ENCODE results near the gene SDK1. TPM values are rescaled to one million over a fixed set of nuclear protein-coding genes. Genes with fewer than 3 reads are reported as not detected.

The SDK1 gene
- total RNA-seq, 2 donors from 2014 or later = 1.3 to 2.6 TPM

GRCh38 chr7:3393862-3394261, 92.8 kb downstream of the SDK1 start:
- intact Hi-C loops (cut with DNase I) = no loop called here
- H3K27ac ChIP-seq = no peak overlapping the region
- no peaks in the 10 kb centered on the region for H3K9me3 ChIP-seq
- no peak overlapping the region for H3K9ac ChIP-seq (ENCODE audit: low read depth in 2 of 2, low read length in 2 of 2)
- TF ChIP-seq, protein P1, sequence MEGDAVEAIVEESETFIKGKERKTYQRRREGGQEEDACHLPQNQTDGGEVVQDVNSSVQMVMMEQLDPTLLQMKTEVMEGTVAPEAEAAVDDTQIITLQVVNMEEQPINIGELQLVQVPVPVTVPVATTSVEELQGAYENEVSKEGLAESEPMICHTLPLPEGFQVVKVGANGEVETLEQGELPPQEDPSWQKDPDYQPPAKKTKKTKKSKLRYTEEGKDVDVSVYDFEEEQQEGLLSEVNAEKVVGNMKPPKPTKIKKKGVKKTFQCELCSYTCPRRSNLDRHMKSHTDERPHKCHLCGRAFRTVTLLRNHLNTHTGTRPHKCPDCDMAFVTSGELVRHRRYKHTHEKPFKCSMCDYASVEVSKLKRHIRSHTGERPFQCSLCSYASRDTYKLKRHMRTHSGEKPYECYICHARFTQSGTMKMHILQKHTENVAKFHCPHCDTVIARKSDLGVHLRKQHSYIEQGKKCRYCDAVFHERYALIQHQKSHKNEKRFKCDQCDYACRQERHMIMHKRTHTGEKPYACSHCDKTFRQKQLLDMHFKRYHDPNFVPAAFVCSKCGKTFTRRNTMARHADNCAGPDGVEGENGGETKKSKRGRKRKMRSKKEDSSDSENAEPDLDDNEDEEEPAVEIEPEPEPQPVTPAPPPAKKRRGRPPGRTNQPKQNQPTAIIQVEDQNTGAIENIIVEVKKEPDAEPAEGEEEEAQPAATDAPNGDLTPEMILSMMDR (IDR thresholded peaks at IDR 0.05) = no peak
- no peak for DNase-seq
- H3K36me3 ChIP-seq = no peaks in the 10 kb centered on the region
- no peaks in the 10 kb centered on the region for H3K4me1 ChIP-seq
- no peaks in the 10 kb centered on the region for H3K27me3 ChIP-seq
- no peak overlapping the region for H3K4me3 ChIP-seq

DNA sequence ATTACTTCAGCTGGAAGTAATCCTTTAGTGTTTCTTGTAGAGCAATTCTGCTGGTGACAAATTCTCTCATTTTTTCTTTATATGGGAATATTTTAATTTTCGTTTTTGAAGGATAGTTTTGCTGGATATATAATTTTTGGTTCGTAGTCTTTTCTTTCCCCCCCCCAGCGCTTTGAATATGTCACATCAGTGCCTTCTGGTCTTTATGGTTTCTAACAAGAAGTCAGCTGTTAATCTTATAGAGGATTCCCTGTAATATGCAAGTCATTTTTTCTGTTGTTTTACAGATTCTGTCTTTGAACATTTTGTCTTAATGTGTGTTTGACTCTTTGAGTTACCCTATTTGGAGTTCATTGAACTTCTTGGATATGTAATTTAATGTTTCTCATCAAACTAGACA, 96.3 kb downstream of the SDK1 start:
- H3K9me3 ChIP-seq = no peaks in the 10 kb centered on the region
- H3K36me3 ChIP-seq = no peaks in the 10 kb centered on the region
- no peak for DNase-seq
- no peaks in the 10 kb centered on the region for H3K27me3 ChIP-seq
- TF ChIP-seq, protein P1 (IDR thresholded peaks at IDR 0.05) = no peak
- H3K4me3 ChIP-seq = no peak overlapping the region
- intact Hi-C loops (cut with DNase I) = no loop called here
- no peaks in the 10 kb centered on the region for H3K4me1 ChIP-seq
- H3K27ac ChIP-seq = no peak overlapping the region
- H3K9ac ChIP-seq (ENCODE audit: low read depth in 2 of 2, low read length in 2 of 2) = no peak overlapping the region

DNA sequence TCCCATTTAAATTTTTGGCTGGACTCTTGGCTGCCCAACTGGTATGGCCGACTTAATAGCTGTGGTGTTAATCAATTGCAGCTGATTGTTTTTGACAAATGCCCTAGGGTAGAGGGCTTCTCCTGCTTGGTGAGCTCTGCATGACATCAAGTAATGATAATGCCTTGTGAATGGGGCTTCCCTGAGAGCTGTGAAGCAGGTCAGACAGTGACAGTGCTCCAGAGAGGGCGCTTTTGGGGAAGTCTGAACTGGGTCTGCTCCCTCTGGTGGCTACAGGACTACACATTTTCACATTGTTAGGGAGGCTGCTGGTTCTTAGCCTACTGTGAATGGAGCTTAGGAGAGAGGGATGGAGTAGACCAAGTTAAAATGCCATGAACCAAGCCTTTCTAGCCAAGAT, 98.8 kb downstream of the SDK1 start:
- H3K4me1 ChIP-seq = no peaks in the 10 kb centered on the region
- no peak overlapping the region for H3K4me3 ChIP-seq
- H3K27ac ChIP-seq = no peak overlapping the region
- TF ChIP-seq, protein P1 (IDR thresholded peaks at IDR 0.05) = no peak
- no peaks in the 10 kb centered on the region for H3K9me3 ChIP-seq
- no peak overlapping the region for H3K9ac ChIP-seq (ENCODE audit: low read depth in 2 of 2, low read length in 2 of 2)
- no peaks in the 10 kb centered on the region for H3K27me3 ChIP-seq
- no peaks in the 10 kb centered on the region for H3K36me3 ChIP-seq
- DNase-seq = no peak
- intact Hi-C loops (cut with DNase I) = no loop called here

DNA sequence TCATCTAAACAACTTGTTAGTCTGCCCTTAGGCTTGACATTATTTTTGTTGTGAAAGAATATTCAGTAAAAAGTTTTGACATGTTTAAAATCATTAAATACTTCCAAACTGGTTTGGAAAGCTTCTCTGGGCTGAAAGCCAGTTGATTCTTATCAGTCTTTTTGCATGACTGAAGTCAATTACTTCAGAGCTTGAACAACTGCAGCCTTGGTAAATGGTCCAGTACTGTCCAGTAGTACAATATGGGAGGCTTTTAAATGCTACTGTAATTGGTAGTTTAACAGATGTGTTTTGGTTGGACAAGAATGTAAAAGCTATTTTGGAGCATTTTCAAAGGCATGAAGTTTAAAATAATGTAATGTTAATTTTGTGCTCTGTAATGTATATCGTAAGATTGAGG, 103.4 kb downstream of the SDK1 start:
- Histone ChIP-seq H3K27me3 (no peaks in the 10 kb centered on the region), H3K36me3 (no peaks in the 10 kb centered on the region), H3K4me1 (no peaks in the 10 kb centered on the region), H3K4me3 (no peak overlapping the region), H3K9me3 (no peaks in the 10 kb centered on the region), H3K9ac (ENCODE audit: low read depth in 2 of 2, low read length in 2 of 2) (no peak overlapping the region), H3K27ac (no peak overlapping the region)
- TF ChIP-seq, protein P1 (IDR thresholded peaks at IDR 0.05) = no peak
- intact Hi-C loops (cut with DNase I) = no loop called here
- DNase-seq = no peak

DNA sequence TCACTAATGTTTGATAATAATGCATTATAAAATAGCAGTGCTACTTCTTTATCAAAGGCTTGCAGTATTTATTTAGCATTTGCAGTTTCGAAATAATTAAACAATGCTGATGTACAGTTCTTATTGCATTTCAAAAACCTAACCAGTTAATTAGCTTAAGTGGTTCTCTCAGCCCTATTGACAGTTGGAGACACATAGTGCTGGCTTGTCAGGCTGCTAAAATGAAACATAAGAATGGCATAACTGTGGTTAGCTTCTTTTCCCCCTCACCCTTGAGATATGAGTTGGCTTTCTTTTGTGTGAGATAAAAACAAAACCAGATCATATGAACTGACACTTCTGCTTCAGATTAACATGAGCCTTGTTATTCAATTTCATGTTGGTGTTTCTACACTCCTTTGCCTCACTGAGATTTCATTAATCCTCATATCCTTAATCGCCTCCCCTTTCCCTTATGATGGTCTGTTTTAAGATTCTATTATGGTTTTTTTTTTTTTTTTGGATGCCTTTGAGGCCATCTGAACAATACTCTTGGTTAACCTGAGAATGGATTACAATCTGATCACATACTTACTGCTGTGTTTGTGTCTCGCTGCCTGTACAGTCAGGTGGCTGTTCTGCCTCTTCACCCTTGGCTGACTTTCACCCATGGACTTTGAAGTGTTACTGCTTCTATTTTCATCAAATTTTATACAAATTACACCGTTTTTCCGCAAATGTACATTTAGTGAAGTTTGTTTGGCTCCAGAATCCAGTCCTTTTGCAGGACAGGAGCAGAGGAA, 108.0 kb downstream of the SDK1 start:
- no peaks in the 10 kb centered on the region for H3K36me3 ChIP-seq
- no peaks in the 10 kb centered on the region for H3K4me1 ChIP-seq
- H3K27me3 ChIP-seq = no peaks in the 10 kb centered on the region
- H3K4me3 ChIP-seq = no peak overlapping the region
- TF ChIP-seq, protein P1 (IDR thresholded peaks at IDR 0.05) = no peak
- no peak overlapping the region for H3K27ac ChIP-seq
- H3K9me3 ChIP-seq = no peaks in the 10 kb centered on the region
- intact Hi-C loops (cut with DNase I) = no loop called here
- H3K9ac ChIP-seq (ENCODE audit: low read depth in 2 of 2, low read length in 2 of 2) = no peak overlapping the region
- no peak for DNase-seq

All from colonic mucosa (tissue), 4 donors.